ENCODE results near the gene IREB2.

Gene IREB2

DNA sequence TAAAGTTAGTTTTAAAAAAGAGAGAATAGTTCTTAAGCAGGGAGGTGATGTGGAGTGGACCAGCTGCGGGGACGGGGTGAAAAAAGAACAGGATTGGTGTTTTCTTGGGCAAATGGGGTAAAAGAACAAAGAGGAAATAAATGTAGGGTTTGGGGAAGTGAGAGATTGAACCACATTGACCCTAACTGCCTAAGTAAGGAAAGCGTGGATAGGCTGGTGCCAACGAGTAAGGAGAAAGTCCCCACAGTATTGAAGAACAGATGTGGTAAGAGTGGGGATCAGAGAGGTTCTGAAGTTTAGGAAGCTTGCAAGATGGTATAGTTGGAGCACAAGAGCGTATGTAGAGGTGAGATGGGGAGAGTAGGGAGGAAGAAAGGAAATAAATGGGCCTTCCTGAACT is 17.0 kb downstream of the IREB2 start:
- peaks cover 30% of the 10 kb centered on the region for H3K4me1 Mint-ChIP-seq (ENCODE audit: low read depth)
- H3K27ac Mint-ChIP-seq: no peak overlapping the region
- H3K36me3 Mint-ChIP-seq (ENCODE audit: low read depth): no peaks in the 10 kb centered on the region
- H3K9me3 Mint-ChIP-seq: no peaks in the 10 kb centered on the region
- H3K27me3 Mint-ChIP-seq (ENCODE audit: low read depth): no peaks in the 10 kb centered on the region
- no peak overlapping the region for H3K4me3 Mint-ChIP-seq

DNA sequence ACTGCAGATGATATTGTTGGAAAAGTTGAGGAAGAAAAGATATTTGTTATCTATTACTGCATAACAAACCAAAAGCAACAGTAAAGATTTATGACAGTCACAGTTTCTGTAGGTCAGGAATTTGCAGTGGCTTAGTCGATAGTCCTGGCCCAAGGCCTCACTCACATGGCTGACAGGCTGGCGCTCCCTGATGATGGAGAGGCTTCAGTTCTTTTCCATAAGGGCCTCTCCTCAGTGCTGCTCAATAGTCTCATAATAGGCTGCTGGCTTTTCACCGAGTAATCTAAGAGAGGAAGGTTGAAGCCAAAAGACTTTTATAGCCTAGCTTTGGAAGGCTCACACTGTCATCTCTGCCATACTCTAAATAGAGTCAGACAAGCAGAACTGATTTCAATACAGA is 17.7 kb downstream of the IREB2 start:
- no peaks in the 10 kb centered on the region for H3K9me3 Mint-ChIP-seq
- no peaks in the 10 kb centered on the region for H3K27me3 Mint-ChIP-seq (ENCODE audit: low read depth)
- H3K27ac Mint-ChIP-seq: no peak overlapping the region
- peaks cover 31% of the 10 kb centered on the region for H3K4me1 Mint-ChIP-seq (ENCODE audit: low read depth)
- H3K36me3 Mint-ChIP-seq (ENCODE audit: low read depth): no peaks in the 10 kb centered on the region
- no peak overlapping the region for H3K4me3 Mint-ChIP-seq

- Mint-ChIP-seq H3K36me3 (ENCODE audit: low read depth) (peaks cover 1% of the 10 kb centered on the region), H3K4me3 (no peak overlapping the region), H3K4me1 (ENCODE audit: low read depth) (peaks cover 38% of the 10 kb centered on the region), H3K9me3 (no peaks in the 10 kb centered on the region), H3K27ac (no peak overlapping the region), H3K27me3 (ENCODE audit: low read depth) (no peaks in the 10 kb centered on the region)
These were observed 18.4 kb downstream of the IREB2 start for GRCh38 chr15:78456426-78456825.

GRCh38 chr15:78457101-78457500 is 19.1 kb downstream of the IREB2 start:
- H3K36me3 Mint-ChIP-seq (ENCODE audit: low read depth): peaks cover 1% of the 10 kb centered on the region
- H3K27me3 Mint-ChIP-seq (ENCODE audit: low read depth): no peaks in the 10 kb centered on the region
- H3K9me3 Mint-ChIP-seq: no peaks in the 10 kb centered on the region
- H3K4me3 Mint-ChIP-seq: no peak overlapping the region
- peaks cover 40% of the 10 kb centered on the region for H3K4me1 Mint-ChIP-seq (ENCODE audit: low read depth)
- H3K27ac Mint-ChIP-seq: no peak overlapping the region

- H3K4me1 Mint-ChIP-seq (ENCODE audit: low read depth): peaks cover 21% of the 10 kb centered on the region
- H3K36me3 Mint-ChIP-seq (ENCODE audit: low read depth): peaks cover 21% of the 10 kb centered on the region
- no peak overlapping the region for H3K4me3 Mint-ChIP-seq
- no peaks in the 10 kb centered on the region for H3K27me3 Mint-ChIP-seq (ENCODE audit: low read depth)
- H3K27ac Mint-ChIP-seq: no peak overlapping the region
- no peaks in the 10 kb centered on the region for H3K9me3 Mint-ChIP-seq
These were observed 22.7 kb downstream of the IREB2 start for GRCh38 chr15:78460737-78461136.

DNA sequence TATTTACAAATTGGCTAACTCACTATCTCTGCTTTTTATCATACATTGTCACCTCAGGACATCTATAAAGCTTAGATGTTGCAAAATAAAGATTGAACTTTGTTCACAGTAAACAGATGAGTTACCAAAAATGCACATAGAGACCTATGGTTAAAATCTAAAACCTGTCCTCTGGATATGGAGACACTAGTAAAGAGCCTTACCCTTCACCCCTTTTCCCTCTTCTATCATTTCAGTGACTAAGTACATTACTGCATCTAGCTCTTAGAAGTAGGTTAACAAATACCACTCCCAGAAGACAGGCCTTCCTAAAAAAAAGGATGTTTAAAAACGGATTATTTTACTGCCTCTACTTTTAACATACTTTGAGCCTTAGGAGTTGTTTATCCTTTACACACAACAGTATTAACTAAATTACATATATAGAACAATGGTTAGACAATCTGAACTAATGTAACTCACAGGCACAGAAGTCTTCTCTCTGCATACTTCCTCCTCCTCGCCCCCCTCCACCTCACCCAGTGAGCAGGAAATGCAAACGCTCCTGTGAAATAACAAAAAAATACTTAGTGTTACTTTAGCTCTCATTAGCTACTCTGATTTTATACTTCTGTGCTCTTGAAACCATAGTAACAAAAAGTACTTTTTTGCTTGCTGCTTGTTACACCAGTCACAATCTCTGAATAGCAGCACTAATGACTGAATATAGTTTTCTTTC is 23.3 kb downstream of the IREB2 start:
- peaks cover 22% of the 10 kb centered on the region for H3K36me3 Mint-ChIP-seq (ENCODE audit: low read depth)
- no peak overlapping the region for H3K4me3 Mint-ChIP-seq
- H3K27me3 Mint-ChIP-seq (ENCODE audit: low read depth): no peaks in the 10 kb centered on the region
- H3K27ac Mint-ChIP-seq: no peak overlapping the region
- H3K4me1 Mint-ChIP-seq (ENCODE audit: low read depth): peaks cover 21% of the 10 kb centered on the region
- H3K9me3 Mint-ChIP-seq: no peaks in the 10 kb centered on the region

- Mint-ChIP-seq H3K36me3 (ENCODE audit: low read depth) (peaks cover 25% of the 10 kb centered on the region), H3K4me1 (ENCODE audit: low read depth) (no peaks in the 10 kb centered on the region)
These were observed 31.0 kb downstream of the IREB2 start for GRCh38 chr15:78469031-78469430.

GRCh38 chr15:78477295-78477694 is 39.3 kb downstream of the IREB2 start:
- Mint-ChIP-seq H3K4me1 (ENCODE audit: low read depth) (no peaks in the 10 kb centered on the region), H3K27me3 (ENCODE audit: low read depth) (no peaks in the 10 kb centered on the region), H3K4me3 (no peak overlapping the region), H3K36me3 (ENCODE audit: low read depth) (peaks cover 23% of the 10 kb centered on the region), H3K27ac (no peak overlapping the region), H3K9me3 (no peaks in the 10 kb centered on the region)

More at GRCh38 chr15:78469031-78469430, 31.0 kb downstream of the IREB2 start:
- no peak overlapping the region for H3K4me3 Mint-ChIP-seq
- H3K9me3 Mint-ChIP-seq: no peaks in the 10 kb centered on the region
- H3K27ac Mint-ChIP-seq: no peak overlapping the region
- H3K27me3 Mint-ChIP-seq (ENCODE audit: low read depth): no peaks in the 10 kb centered on the region

DNA sequence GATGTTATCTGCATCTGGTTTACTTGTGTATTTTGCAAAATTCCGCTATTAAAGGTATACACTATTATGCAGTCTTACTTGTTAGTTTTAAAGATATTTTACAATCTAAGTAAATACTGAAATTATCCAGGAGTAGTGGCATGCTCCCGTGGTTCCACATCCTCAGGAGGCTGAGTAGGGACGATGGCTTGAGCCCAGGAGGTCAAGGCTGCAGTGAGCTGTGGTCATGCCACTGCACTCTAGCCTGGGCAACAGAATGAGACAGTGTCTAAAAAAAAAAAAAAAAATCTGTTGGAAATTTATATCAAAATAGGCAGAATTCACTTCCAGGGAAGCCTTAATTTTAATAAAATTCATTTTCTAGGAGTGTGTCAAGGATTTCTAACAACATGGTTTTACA is 41.6 kb downstream of the IREB2 start:
- peaks cover 30% of the 10 kb centered on the region for H3K36me3 Mint-ChIP-seq (ENCODE audit: low read depth)
- H3K4me3 Mint-ChIP-seq: no peak overlapping the region
- H3K4me1 Mint-ChIP-seq (ENCODE audit: low read depth): no peaks in the 10 kb centered on the region
- H3K9me3 Mint-ChIP-seq: no peaks in the 10 kb centered on the region
- no peaks in the 10 kb centered on the region for H3K27me3 Mint-ChIP-seq (ENCODE audit: low read depth)
- H3K27ac Mint-ChIP-seq: no peak overlapping the region

DNA sequence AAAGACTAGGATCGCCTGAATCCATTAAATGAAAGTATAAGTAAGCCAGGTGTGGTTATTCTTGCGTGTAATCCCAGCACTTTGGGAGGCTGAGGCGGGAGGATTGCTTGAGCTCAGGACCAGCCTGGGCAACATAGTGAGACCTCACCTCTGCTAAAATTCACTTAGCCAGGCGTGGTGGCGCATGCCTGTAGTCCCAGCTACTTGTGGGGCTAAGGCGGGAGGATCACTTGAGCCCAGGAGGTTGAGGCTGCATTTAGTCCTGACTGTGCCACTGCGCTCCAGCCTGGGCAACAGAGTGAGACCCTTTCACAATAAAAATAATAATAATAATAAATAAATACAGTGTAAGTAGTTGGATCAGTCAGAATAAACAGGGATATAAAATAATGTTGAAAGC is 43.9 kb downstream of the IREB2 start:
- no peaks in the 10 kb centered on the region for H3K9me3 Mint-ChIP-seq
- no peak overlapping the region for H3K27ac Mint-ChIP-seq
- H3K4me1 Mint-ChIP-seq (ENCODE audit: low read depth): no peaks in the 10 kb centered on the region
- no peak overlapping the region for H3K4me3 Mint-ChIP-seq
- no peaks in the 10 kb centered on the region for H3K27me3 Mint-ChIP-seq (ENCODE audit: low read depth)
- H3K36me3 Mint-ChIP-seq (ENCODE audit: low read depth): peaks cover 32% of the 10 kb centered on the region

DNA sequence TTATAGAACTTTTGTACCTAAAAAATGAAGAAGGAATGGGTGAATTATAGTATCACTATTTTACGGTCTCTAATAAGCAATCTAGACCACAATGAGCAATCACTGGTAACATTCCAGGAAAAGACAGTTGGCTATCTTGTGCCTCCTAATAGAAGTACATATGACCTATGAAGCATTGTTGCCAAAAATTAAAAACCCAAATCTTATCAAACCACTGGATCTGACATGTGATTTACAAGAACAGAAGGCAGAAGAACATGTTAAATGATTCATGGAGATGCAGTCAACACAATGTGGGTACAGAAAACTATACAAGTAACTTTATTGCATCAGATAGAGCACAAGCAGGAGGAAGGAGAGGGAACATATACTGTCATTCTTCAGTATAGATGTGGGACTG is 54.9 kb downstream of the IREB2 start:
- Mint-ChIP-seq H3K9me3 (no peaks in the 10 kb centered on the region), H3K27me3 (ENCODE audit: low read depth) (no peaks in the 10 kb centered on the region), H3K4me1 (ENCODE audit: low read depth) (peaks cover 2% of the 10 kb centered on the region), H3K4me3 (no peak overlapping the region), H3K27ac (no peak overlapping the region), H3K36me3 (ENCODE audit: low read depth) (peaks cover 52% of the 10 kb centered on the region)

DNA sequence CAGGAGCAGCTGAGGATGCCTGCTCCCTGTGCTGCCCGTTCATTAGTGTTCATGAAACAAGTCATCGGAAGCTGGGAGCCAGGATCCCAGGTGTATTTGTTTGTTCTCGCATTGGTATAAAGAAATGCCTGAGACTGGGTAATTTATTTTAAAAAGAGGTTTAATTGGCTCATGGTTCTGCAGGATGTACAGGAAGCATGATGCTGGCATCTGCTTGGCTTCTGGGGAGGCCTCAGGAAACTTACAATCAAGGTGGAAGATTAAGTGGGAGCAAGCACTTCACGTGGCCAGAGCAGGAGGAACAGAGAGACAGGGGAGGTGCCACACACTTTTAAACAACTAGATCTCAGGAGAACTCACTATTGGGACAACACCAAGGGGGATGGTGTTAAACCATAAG is 63.8 kb downstream of the IREB2 start:
- peaks cover under 1% of the 10 kb centered on the region for H3K4me1 Mint-ChIP-seq (ENCODE audit: low read depth)
- H3K9me3 Mint-ChIP-seq: no peaks in the 10 kb centered on the region
- peaks cover 27% of the 10 kb centered on the region for H3K36me3 Mint-ChIP-seq (ENCODE audit: low read depth)
- H3K27ac Mint-ChIP-seq: no peak overlapping the region
- H3K27me3 Mint-ChIP-seq (ENCODE audit: low read depth): no peaks in the 10 kb centered on the region
- H3K4me3 Mint-ChIP-seq: no peak overlapping the region

DNA sequence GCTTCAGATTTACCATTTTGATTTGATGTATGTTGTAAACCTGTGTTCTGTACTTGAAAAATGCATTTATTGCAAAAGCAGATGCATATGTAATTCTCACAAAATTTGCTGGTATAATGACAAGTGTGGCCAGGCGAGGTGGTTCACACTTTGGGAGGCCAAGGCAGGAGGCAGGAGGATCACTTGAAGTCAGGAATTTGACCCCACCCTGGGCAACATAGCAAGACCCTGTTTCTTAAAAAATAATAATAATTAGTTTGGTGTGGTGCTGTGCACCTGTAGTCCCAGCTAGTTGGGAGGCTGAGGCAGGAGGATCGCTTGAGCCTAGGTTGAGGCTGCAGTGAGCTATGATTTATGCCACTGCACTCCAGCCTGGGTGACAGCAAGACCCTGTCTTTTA is 64.6 kb downstream of the IREB2 start:
- H3K36me3 Mint-ChIP-seq (ENCODE audit: low read depth): peaks cover 23% of the 10 kb centered on the region
- H3K27me3 Mint-ChIP-seq (ENCODE audit: low read depth): no peaks in the 10 kb centered on the region
- no peak overlapping the region for H3K4me3 Mint-ChIP-seq
- H3K27ac Mint-ChIP-seq: no peak overlapping the region
- H3K4me1 Mint-ChIP-seq (ENCODE audit: low read depth): peaks cover 5% of the 10 kb centered on the region
- no peaks in the 10 kb centered on the region for H3K9me3 Mint-ChIP-seq

- Mint-ChIP-seq H3K27ac (peak within 1 kb of the TSS; percentile 83), H3K27me3 (ENCODE audit: low read depth) (no peaks in the 10 kb centered on the region), H3K4me3 (peak within 1 kb of the TSS; percentile 97), H3K4me1 (ENCODE audit: low read depth) (peaks cover 22% of the 10 kb centered on the region), H3K9me3 (no peaks in the 10 kb centered on the region), H3K36me3 (ENCODE audit: low read depth) (peaks cover 1% of the 10 kb centered on the region)
These were observed 69.2 kb downstream of the IREB2 start, which contains the start of gene HYKK for GRCh38 chr15:78506971-78507830. HYKK (plus strand) TSS chr15:78507577; CDS start chr15:78513089, 5,512 bp downstream.

DNA sequence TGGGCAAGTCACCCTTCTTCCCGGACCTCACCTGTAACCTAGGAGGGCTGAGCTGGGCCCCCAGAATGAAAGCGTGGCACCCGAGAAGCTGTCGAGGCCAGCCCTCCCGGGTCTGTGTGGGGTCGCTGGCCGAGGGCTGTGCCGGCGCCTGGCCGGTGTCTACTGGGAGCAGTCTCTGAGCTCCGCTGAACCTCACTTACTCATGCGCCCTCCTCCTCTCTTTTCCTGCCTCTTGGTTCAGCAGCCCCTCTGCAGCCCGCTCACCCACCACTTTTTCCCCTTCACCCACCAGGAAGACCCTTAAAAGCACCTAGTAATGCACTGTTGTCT is 69.8 kb downstream of the IREB2 start:
- Mint-ChIP-seq H3K36me3 (ENCODE audit: low read depth) (no peaks in the 10 kb centered on the region), H3K4me1 (ENCODE audit: low read depth) (peaks cover 22% of the 10 kb centered on the region), H3K4me3 (peak overlapping the region; percentile 97), H3K27me3 (ENCODE audit: low read depth) (no peaks in the 10 kb centered on the region), H3K27ac (peak overlapping the region; percentile 83), H3K9me3 (no peaks in the 10 kb centered on the region)
